Muscle of arm (tissue), 12 donors: ENCODE results near the gene MYO6. TPM values are rescaled to one million over a fixed set of nuclear protein-coding genes. Genes with fewer than 3 reads are reported as not detected.

Source experiments
- DNase-seq: peaks from one replicate; pipeline ENCODE4 v3.0.0-alpha.2; 2013
- polyA plus RNA-seq, 12 donors: library from polyadenylated mRNA; unstranded; fragments of 120-200 nt; gene quantifications; one replicate each; pipeline ENCODE4 v1.2.1, GENCODE V29; 2013; ENCODE audit not compliant: insufficient read length in 12 of 12

MYO6 gene
- polyA plus RNA-seq, 12 donors, result 6.4 to 25.1 (median 7.7) TPM; not detected in 1

GRCh38 chr6:75762063-75762462, 13.0 kb downstream of the MYO6 start:
- DNase-seq, result no peak

- no peak for DNase-seq
Measured at GRCh38 chr6:75766387-75766786, 17.3 kb downstream of the MYO6 start.

- DNase-seq, result no peak
Measured at GRCh38 chr6:75770844-75771243, 21.8 kb downstream of the MYO6 start.

GRCh38 chr6:75775219-75775618, 26.2 kb downstream of the MYO6 start:
- DNase-seq, result no peak

DNA sequence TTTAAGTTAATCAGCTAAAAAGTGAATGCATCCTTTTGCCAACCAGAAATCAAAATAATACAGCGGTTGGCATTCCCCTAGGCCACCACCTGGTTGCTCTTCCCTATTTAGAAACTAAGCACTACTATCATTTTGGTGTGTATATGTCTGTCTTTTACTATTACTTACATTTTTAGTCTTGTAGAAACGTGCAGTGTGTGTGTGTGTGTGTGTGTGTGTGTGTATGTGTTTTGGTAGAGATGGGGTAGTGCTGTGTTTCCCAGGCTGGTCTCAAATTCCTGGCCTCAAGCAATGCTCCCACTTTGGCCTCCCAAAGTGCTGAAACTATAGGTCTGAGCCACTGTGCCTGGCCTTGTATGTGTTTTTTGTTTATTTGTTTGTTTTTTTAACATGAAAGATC, 27.4 kb downstream of the MYO6 start:
- DNase-seq, result no peak

- no peak for DNase-seq
Measured at GRCh38 chr6:75778757-75779156, 29.7 kb downstream of the MYO6 start.

- DNase-seq, result no peak
Measured at GRCh38 chr6:75786152-75786551, 37.1 kb downstream of the MYO6 start.

GRCh38 chr6:75788894-75789293, 39.9 kb downstream of the MYO6 start:
- DNase-seq, result no peak

DNA sequence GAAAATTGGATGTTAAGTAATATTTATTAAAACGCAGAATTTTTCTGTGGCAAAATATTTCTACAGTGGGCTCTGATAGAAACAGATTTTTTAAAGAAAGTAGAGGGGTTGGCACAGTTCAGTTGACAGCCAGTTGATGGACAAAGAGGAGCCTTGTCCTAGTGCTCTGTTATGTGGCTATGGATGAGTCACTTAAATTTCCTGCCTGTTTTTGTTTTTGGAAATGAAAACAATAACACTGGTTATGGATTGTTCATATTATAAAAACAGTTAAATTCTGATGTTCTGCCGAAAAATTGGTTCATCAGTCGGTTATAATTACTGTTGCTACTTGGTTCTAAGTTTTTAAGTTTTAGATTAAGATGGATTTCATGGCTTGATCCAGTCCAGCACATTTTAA, 42.8 kb downstream of the MYO6 start:
- no peak for DNase-seq

DNA sequence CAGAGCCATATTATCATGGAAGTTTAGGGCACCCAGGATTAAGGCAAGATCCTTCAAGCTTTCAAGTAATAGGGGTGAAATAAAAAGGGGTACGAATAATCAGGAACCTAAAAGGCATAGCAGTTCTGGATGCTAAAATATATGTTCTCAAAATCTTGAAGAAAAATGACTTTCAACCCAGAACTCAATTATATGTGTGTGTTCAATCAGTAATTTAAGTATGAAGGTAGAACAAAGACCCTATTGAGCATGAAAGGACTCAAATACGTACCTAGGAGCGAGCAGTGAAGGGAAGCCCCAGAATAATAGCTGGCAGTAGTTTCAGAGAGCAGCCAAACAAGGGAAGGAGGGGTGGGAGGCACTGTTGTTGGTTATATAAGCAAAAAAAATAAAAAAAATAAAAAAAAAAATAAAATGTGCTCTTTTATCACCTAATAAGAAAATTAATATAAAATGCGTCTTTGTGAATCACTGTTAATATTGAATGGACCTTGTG, 45.4 kb downstream of the MYO6 start:
- DNase-seq, result no peak

DNA sequence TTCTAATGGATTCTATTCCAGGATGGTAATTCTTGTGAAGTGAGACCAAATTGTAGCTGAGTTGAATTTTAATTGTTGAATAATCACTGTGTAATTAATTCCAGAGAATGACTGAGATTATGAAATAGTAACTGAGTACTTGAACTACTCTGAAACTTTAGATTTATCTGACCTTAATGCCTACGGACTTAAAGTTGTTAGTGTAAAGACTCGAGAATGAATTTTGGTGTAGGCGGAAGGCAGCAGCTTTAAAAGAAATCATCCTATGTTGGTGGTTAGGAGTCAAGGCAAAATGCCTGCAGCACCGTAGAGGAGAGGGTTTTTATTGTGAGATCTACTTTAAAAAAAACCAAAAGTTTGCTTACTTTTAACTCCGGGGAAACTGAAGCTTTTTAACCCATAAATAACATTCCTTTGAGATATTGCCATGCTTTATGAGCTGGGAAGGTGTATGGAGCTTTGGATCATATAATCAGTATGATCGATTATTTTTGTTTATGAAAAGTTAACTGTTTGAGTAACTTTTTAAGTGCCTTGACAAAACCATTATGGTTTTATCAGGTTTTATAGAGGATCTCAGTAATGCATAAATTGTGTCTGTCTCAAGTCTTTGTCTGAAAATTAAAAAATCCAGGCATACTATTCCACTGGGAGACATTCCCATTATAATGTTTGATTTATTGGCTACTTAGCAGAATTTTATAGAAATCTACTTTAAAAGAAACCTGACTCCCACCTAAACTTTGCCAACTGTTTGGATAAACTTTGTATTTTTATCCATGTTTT, 46.1 kb downstream of the MYO6 start:
- peak; percentile 7 for DNase-seq

- no peak for DNase-seq
Measured at GRCh38 chr6:75796723-75797122, 47.7 kb downstream of the MYO6 start.

GRCh38 chr6:75800133-75800532, 51.1 kb downstream of the MYO6 start:
- no peak for DNase-seq

DNA sequence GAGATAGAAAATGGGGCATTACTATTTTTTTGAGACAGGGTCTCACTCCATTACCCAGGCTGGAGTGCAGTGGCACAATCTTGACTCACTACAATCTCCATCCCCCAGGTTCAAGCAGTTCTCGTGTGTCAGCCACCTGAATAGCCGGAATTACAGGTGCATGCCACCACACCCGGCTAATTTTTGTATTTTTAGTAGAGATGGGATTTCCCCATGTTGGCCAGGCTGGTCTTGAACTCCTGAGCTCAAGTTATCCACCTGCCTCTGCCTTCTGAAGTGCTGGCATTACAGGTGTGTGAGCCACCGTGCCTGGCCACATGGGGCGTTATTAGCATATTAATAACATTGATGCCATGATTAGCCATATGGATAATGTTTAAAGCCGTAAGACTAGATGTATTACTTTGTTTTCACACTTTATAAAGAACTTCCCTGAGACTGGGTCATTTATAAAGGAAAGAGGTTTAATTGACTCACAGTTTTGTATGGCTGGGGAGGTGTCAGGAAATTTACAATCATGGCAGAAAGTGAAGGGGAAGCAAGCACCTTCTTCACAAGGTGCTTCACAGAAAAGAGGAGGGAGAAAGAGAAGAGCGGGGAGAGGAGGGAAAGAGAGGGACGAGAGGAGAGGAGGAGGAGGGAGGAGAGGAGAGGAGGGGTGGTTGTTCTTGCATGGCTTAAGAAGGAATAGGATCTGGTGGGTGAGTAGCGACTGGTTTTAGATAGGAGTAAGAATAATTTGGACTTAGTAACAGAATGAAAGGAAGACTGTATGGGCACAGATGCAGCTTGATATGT, 51.9 kb downstream of the MYO6 start:
- no peak for DNase-seq

GRCh38 chr6:75802366-75802765, 53.3 kb downstream of the MYO6 start:
- DNase-seq, result no peak

- no peak for DNase-seq
Measured at GRCh38 chr6:75808507-75808906, 59.5 kb downstream of the MYO6 start.

- DNase-seq, result no peak
Measured at GRCh38 chr6:75812560-75812959, 63.5 kb downstream of the MYO6 start.

GRCh38 chr6:75813476-75814250, 64.6 kb downstream of the MYO6 start:
- DNase-seq, result no peak

DNA sequence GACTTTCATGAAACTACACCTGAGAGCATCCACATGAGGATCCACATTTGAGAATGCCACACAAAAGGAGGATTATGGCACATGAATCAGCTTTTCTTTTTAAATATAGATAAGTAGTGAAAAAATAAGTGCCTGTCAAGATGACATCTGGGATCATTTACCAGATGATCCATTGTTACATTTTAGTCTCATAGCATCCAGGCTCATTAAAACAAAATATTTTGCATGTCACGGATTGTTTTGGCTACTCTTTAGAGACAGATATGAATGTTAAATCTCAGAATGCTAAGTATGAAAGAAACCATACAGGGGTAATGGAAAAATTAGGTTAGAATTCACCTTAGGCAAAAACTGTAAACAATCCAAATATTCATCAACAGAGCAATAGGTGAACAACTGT, 66.7 kb downstream of the MYO6 start:
- DNase-seq, result no peak

DNA sequence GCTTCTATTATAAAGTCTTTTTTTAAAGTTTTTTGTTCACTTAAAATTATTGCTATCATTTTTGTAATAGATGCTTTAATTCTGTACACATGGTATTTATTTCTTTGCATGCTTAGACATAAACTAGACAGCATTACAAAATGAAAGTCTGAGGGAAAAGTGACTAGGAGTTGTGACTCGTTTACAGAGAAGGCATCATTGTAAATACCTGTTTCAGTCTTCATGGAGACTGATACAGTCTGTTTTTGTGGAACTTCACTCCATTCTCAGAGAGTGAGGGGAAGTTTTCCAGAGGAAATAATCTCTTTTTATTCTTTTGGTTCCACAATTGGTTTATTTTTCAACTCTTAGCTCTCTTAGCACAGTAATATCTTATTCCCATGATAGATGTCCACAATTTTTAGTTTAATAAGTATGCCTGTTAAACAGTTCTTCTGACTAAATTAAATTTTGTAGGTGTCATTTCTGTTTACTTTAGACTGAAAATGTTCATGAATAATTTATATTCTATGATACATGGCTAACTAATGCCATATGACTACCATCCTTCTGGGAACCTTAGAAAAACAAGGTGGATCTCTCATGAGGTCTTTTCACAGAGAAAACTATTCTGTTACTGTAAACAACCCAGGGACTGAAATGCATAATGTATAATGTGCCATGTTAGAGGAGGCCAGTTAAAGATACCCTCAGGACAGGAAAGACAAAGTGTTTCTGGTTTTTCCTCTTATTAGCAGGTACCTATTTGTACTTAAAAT, 69.2 kb downstream of the MYO6 start:
- DNase-seq, result no peak

GRCh38 chr6:75819776-75820487, 70.9 kb downstream of the MYO6 start:
- no peak for DNase-seq
